Midbrain (tissue), 1 donor: Measurements from ENCODE around the gene LTO1.

ENCODE experiments used
- DNase-seq: peaks from one replicate; lab custom pipeline; 2025; lab: John Stamatoyannopoulos, UW

The LTO1 gene

GRCh38 chr11:69677749-69678148 lies 2.6 kb upstream of the LTO1 start:
- no peak for DNase-seq

- no peak for DNase-seq
These were observed 777 bp downstream of the LTO1 start for GRCh38 chr11:69674267-69674885.

GRCh38 chr11:69671734-69672465 lies 3.3 kb downstream of the LTO1 start:
- no peak for DNase-seq

- peak; percentile 88 for DNase-seq
These were observed 4.9 kb downstream of the LTO1 start for GRCh38 chr11:69670158-69670845.

- no peak for DNase-seq
These were observed 5.7 kb downstream of the LTO1 start for GRCh38 chr11:69669486-69669885.

- DNase-seq = no peak
These were observed 7.2 kb downstream of the LTO1 start for GRCh38 chr11:69667619-69668604.

- DNase-seq = no peak
These were observed 8.2 kb downstream of the LTO1 start for GRCh38 chr11:69666752-69667536.

- no peak for DNase-seq
These were observed 8.9 kb downstream of the LTO1 start for GRCh38 chr11:69666261-69666660.

GRCh38 chr11:69665669-69666068 lies 9.5 kb downstream of the LTO1 start:
- no peak for DNase-seq

GRCh38 chr11:69664901-69665300 lies 10.3 kb downstream of the LTO1 start:
- no peak for DNase-seq

GRCh38 chr11:69664103-69664775 lies 10.9 kb downstream of the LTO1 start:
- DNase-seq = no peak

- no peak for DNase-seq
These were observed 11.8 kb downstream of the LTO1 start for GRCh38 chr11:69663326-69663725.

GRCh38 chr11:69662806-69663205 lies 12.3 kb downstream of the LTO1 start:
- no peak for DNase-seq

GRCh38 chr11:69662021-69662698 lies 13.0 kb downstream of the LTO1 start:
- peak; percentile 3 for DNase-seq

GRCh38 chr11:69661413-69661715 lies 13.8 kb downstream of the LTO1 start:
- DNase-seq = no peak

- DNase-seq = no peak
These were observed 15.1 kb downstream of the LTO1 start for GRCh38 chr11:69660001-69660500.

- DNase-seq = no peak
These were observed 15.6 kb downstream of the LTO1 start for GRCh38 chr11:69659591-69659990.

- DNase-seq = no peak
These were observed 16.3 kb downstream of the LTO1 start for GRCh38 chr11:69658626-69659450.
